HepG2 (cell line): Measurements from ENCODE around the gene ACSL6. TPM values are rescaled to one million over a fixed set of nuclear protein-coding genes. Genes with fewer than 3 reads are reported as not detected.

ENCODE experiments used
- ATAC-seq: fragments of 200-7000 bp; cut with Tn5 transposase; 3 replicates; pipeline ENCODE4 v1.9.1; 2020; ENCODE audit warnings: mild to moderate bottlenecking, moderate library complexity
- BruUV-seq: library from RNA; stranded (reverse); fragments of 400-500 nt; replicated peaks from 2 replicates; lab custom pipeline; 2021; lab: Mats Ljungman, UMichigan
- CTCF ChIA-PET: fragments of 300-600 bp; formaldehyde crosslinking; extraction: SDS; loops from one replicate; lab custom pipeline; 2021; ENCODE audit warnings: low total read pairs, inconsistent platforms, low intra/inter-chr PET ratio; lab: Yijun Ruan, JAX
- POLR2A ChIA-PET: fragments of 350-600 bp; sonication (Branson Sonifier 250); formaldehyde crosslinking; loops from one replicate; lab custom pipeline; 2020; ENCODE audit warnings: antibody characterized with exemption, inconsistent platforms; lab: Yijun Ruan, JAX
- DNase-seq: peaks from one replicate; pipeline ENCODE4 v3.0.0-alpha.2; 2015; ENCODE audit warnings: low spot score
- FAIRE-seq: peaks from 3 replicates; lab custom pipeline; 2011; peaks lifted over from hg19 to GRCh38; lab: Jason Lieb, UNC
- H2AFZ ChIP-seq: one replicate; pipeline ENCODE4 v1.6.1; 2011; ENCODE audit warnings: low read length, inconsistent platforms
- H3K27ac ChIP-seq: fragments of 300-600 bp; 3 replicates; pipeline ENCODE4 v1.8.0; 2011; ENCODE audit warnings: mixed run types, mild to moderate bottlenecking, mixed read lengths, low read length, inconsistent platforms; ENCODE audit not compliant: insufficient read depth; ENCODE audit errors: extremely low read length
- H3K27me3 ChIP-seq, 2 experiments: fragments of 200-600 bp in 1 of 2; 2 replicates in 1 of 2; 3 replicates in 1 of 2; pipeline versions ENCODE4 v1.6.0 to v1.8.0; 2011; ENCODE audit warnings: low read length in 2 of 2, mild to moderate bottlenecking in 2 of 2, moderate library complexity in 2 of 2, inconsistent platforms in 1 of 2; ENCODE audit not compliant: insufficient read depth in 2 of 2, control insufficient read depth in 1 of 2
- H3K36me3 ChIP-seq, 2 experiments: fragments of 200-600 bp in 1 of 2; replicated peaks in 1 of 2; 2 replicates in 1 of 2; 3 replicates in 1 of 2; pipeline versions ENCODE4 v1.5.1 to v1.8.0; 2011; ENCODE audit warnings: low read length in 2 of 2, inconsistent platforms in 1 of 2; ENCODE audit not compliant: insufficient read depth in 2 of 2, control insufficient read depth in 1 of 2
- H3K4me1 ChIP-seq: 2 replicates; pipeline ENCODE4 v1.5.1; 2012; ENCODE audit warnings: low read length, inconsistent platforms; ENCODE audit not compliant: insufficient read depth
- H3K4me2 ChIP-seq: 2 replicates; pipeline ENCODE4 v1.6.0; 2011; ENCODE audit warnings: low read depth, low read length, inconsistent platforms
- H3K4me3 ChIP-seq, 3 experiments: fragments of 200-600 bp in 1 of 3; sonication (generic), shearing (Covaris generic) in 1 of 3; replicated peaks in 1 of 3; 2 replicates each; pipeline ENCODE4 v1.5.1; 2011 to 2016; ENCODE audit warnings: low read length in 3 of 3, inconsistent platforms in 2 of 3, low read depth in 2 of 3, mild to moderate bottlenecking in 2 of 3, control low read depth in 1 of 3, mixed read lengths in 1 of 3; ENCODE audit not compliant: insufficient read depth in 1 of 3
- H3K79me2 ChIP-seq: one replicate; pipeline ENCODE4 v1.6.1; 2011; ENCODE audit warnings: low read length, inconsistent platforms; ENCODE audit not compliant: insufficient read depth
- H3K9ac ChIP-seq: 2 replicates; pipeline ENCODE4 v1.6.0; 2011; ENCODE audit warnings: mild to moderate bottlenecking, low read depth, low read length, inconsistent platforms; ENCODE audit not compliant: insufficient read depth
- H3K9me3 ChIP-seq: 2 replicates; pipeline ENCODE4 v1.5.1; 2012; ENCODE audit warnings: mild to moderate bottlenecking, low read length
- H4K20me1 ChIP-seq: 2 replicates; pipeline ENCODE4 v1.6.0; 2011; ENCODE audit warnings: inconsistent platforms, mild to moderate bottlenecking, low read length, moderate library complexity; ENCODE audit not compliant: insufficient read depth
- CREM ChIP-seq, 2 experiments: sonication (generic) in 1 of 2; formaldehyde crosslinking in 1 of 2; IDR thresholded peaks; 2 replicates each; pipeline versions ENCODE4 v1.4.0 to v1.6.1; 2016 to 2020; ENCODE audit warnings: antibody characterized with exemption in 1 of 2, mild to moderate bottlenecking in 1 of 2, missing genetic modification reagents in 1 of 2
- ERF ChIP-seq: IDR thresholded peaks from 2 replicates; pipeline ENCODE4 v1.6.1; 2018; ENCODE audit warnings: missing biosample characterization, missing genetic modification reagents
- IKZF4 ChIP-seq: sonication (generic); formaldehyde crosslinking; IDR thresholded peaks from 2 replicates; pipeline ENCODE4 v1.5.1; 2020; ENCODE audit warnings: borderline replicate concordance, mild to moderate bottlenecking, low read depth, missing genetic modification reagents; ENCODE audit errors: not compliant biosample characterization
- NCOA1 ChIP-seq: sonication (generic); formaldehyde crosslinking; IDR thresholded peaks from 2 replicates; pipeline ENCODE4 v1.9.0; 2021; ENCODE audit warnings: missing genetic modification reagents
- NFATC3 ChIP-seq: sonication (generic); formaldehyde crosslinking; IDR thresholded peaks from 2 replicates; pipeline ENCODE4 v1.5.1; 2020; ENCODE audit warnings: mild to moderate bottlenecking, missing genetic modification reagents
- POGZ ChIP-seq: sonication (generic); formaldehyde crosslinking; IDR thresholded peaks from 2 replicates; pipeline ENCODE4 v1.4.0; 2020; ENCODE audit warnings: mild to moderate bottlenecking, missing genetic modification reagents
- POLR2A ChIP-seq, 2 experiments: IDR thresholded peaks; 2 replicates each; pipeline ENCODE4 v1.6.1; 2011; ENCODE audit warnings: low read depth in 2 of 2, low read length in 2 of 2, mild to moderate bottlenecking in 1 of 2, moderate library complexity in 1 of 2; ENCODE audit not compliant: insufficient read depth in 1 of 2
- REPIN1 ChIP-seq: sonication (generic); formaldehyde crosslinking; IDR thresholded peaks from 2 replicates; pipeline ENCODE4 v1.8.0; 2022; ENCODE audit warnings: missing genetic modification reagents, low read depth, mild to moderate bottlenecking, borderline replicate concordance
- SRY ChIP-seq: sonication (generic); formaldehyde crosslinking; IDR thresholded peaks from 2 replicates; pipeline ENCODE4 v1.8.0; 2022; ENCODE audit warnings: mild to moderate bottlenecking, missing genetic modification reagents
- XRCC5 ChIP-seq: fragments of 200-400 bp; formaldehyde crosslinking; optimal IDR thresholded peaks from 2 replicates; pipeline ENCODE3; 2017; ENCODE audit warnings: mild to moderate bottlenecking, low read length
- ZFP1 ChIP-seq: IDR thresholded peaks from 2 replicates; pipeline ENCODE4 v1.6.1; 2016
- ZNF121 ChIP-seq: sonication (generic); formaldehyde crosslinking; IDR thresholded peaks from 2 replicates; pipeline ENCODE4 v1.5.0; 2020; ENCODE audit warnings: mild to moderate bottlenecking, missing genetic modification reagents
- ZNF563 ChIP-seq: sonication (generic); formaldehyde crosslinking; IDR thresholded peaks from 2 replicates; pipeline ENCODE4 v1.8.0; 2022; ENCODE audit warnings: mild to moderate bottlenecking, moderate library complexity, missing genetic modification reagents
- ZNF614 ChIP-seq: IDR thresholded peaks from 2 replicates; pipeline ENCODE4 v1.6.1; 2018; ENCODE audit warnings: missing biosample characterization, missing genetic modification reagents, inconsistent platforms, borderline replicate concordance
- ZNF674 ChIP-seq: sonication (generic); formaldehyde crosslinking; IDR thresholded peaks from 2 replicates; pipeline ENCODE4 v1.5.0; 2020; ENCODE audit warnings: low read depth, mild to moderate bottlenecking, missing genetic modification reagents
- ZNF788 ChIP-seq: sonication (generic); formaldehyde crosslinking; IDR thresholded peaks from 2 replicates; pipeline ENCODE4 v1.5.0; 2020; ENCODE audit warnings: mild to moderate bottlenecking, missing genetic modification reagents, borderline replicate concordance
- WGBS: methylation state at CpG from one replicate; pipeline ENCODE4 v1.1.6; 2017; ENCODE audit warnings: low lambda C conversion rate; 5-methylcytosine and 5-hydroxymethylcytosine counted together
- in situ Hi-C: cut with HindIII; loops from 2 replicates; pipeline ENCODE4 v1.10.0; 2017; ENCODE audit warnings: low pct_unique_long_range_greater_than_20kb; ENCODE audit not compliant: extremely low pct_ligation_motif_present
- intact Hi-C: fragments of 100-400 bp; cut with micrococcal nuclease; formaldehyde crosslinking; loops from one replicate; pipeline ENCODE4 v1.10.0; 2022; ENCODE audit not compliant: unreplicated experiment
- polyA plus RNA-seq, 8 experiments: library from polyadenylated mRNA; depleted of rRNA in 3 of 8; stranded (reverse) in 7 of 8; unstranded in 1 of 8; fragments of >200 nt; fragmentation: Illumina TruSeq in 4 of 8; extraction: Trizol in 4 of 8; gene quantifications; 2 replicates each; pipeline versions ENCODE4 v1.2.1 to v1.2.3, GENCODE V29; 2011 to 2016; ENCODE audit warnings: low read depth in 4 of 8, missing spikeins in 1 of 8, mixed read lengths in 1 of 8; ENCODE audit not compliant: insufficient read depth in 1 of 8
- total RNA-seq, 5 experiments: library from RNA; depleted of rRNA; stranded (reverse); fragments of >200 nt; fragmentation: Illumina TruSeq; extraction: Trizol; gene quantifications; 2 replicates each; pipeline ENCODE4 v1.2.3, GENCODE V29; 2016; ENCODE audit warnings: low read depth in 1 of 5
- TF ChIP-seq, protein P1 (sequence below): IDR thresholded peaks from 2 replicates; pipeline ENCODE4 v1.6.1; 2016; ENCODE audit warnings: missing compliant biosample characterization, missing genetic modification reagents, borderline replicate concordance
- TF ChIP-seq, protein P2 (sequence below): sonication (generic); formaldehyde crosslinking; IDR thresholded peaks from 2 replicates; pipeline ENCODE4 v1.4.0; 2020; ENCODE audit warnings: missing genetic modification reagents, mild to moderate bottlenecking, borderline replicate concordance
- TF ChIP-seq, protein P3 (sequence below): sonication (generic); formaldehyde crosslinking; IDR thresholded peaks from 2 replicates; pipeline ENCODE4 v1.4.0; 2020; ENCODE audit warnings: missing genetic modification reagents, borderline replicate concordance

The ACSL6 gene
- total and polyA plus RNA-seq, 2 of the 13 experiments (the other 11 are each of a cell fraction or from before 2014, with no cell fraction given) = 3.7 to 3.8 TPM

DNA sequence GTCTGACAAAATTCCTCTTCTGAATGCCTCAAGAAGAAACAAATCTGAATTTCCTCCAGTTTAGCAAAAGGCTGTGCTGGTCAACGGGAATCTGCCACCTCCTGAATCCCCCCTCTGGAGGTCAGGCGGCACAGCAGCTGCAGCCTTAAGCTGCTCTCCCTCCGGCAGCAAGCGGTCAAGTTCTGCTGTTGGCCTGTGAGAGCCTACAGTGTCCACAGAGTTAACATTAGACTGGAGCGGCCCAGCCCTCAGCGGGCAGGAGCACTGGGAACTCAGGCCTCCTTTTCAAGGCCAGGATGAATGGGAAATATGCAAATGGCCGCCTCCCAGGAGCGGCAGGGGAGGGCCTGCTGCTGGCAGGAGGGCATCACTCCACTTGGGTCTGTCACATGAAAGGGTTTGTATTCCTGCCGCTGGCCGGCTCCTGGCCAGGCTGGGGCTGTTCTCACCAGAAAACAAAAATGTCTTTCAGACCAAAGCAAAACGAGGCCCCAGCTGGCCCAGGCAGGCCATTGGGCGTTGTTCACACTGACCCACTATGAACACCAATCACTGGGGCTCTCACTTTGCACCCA is 8.2 kb downstream of the ACSL6 start:
- Histone ChIP-seq H2AFZ (no peak overlapping the region), H3K9me3 (no peaks in the 10 kb centered on the region), H3K4me1 (peaks cover 77% of the 10 kb centered on the region), H3K4me3 (peak overlapping the region in 1 of 3 experiments; percentile 42; a peak in 2 of 6 replicates), H3K9ac (peak overlapping the region; percentile 71), H3K79me2 (no peaks in the 10 kb centered on the region), H4K20me1 (no peaks in the 10 kb centered on the region), H3K36me3 (no peaks in the 10 kb centered on the region), H3K27me3 (no peaks in the 10 kb centered on the region; a peak in 1 of 5 replicates), H3K27ac (peak overlapping the region; percentile 95), H3K4me2 (peak overlapping the region; percentile 72)
- 4% methylated on average over 7 of the region's 12 CpGs for WGBS
- peak; percentile 96 for FAIRE-seq
- in situ Hi-C loops (loop anchor here (10.0 to 25.0 kb wide), 3 partner anchors 388 to 566 kb away; no protein-coding TSS in a partner anchor), intact Hi-C loops (loop anchor here (1.0 to 5.0 kb wide), 4 partner anchors 41 to 206 kb away; partner anchors contain the start of gene FNIP1)
- DNase-seq = peak; percentile 94
- POLR2A ChIA-PET = interaction anchor here (0.9 to 6.8 kb wide), 6 partner anchors 9 to 838 kb away, joined by 3 to 91 read pairs (median 6); partner anchors contain the start of genes ACSL6, FNIP1 and HINT1
- peak; percentile 78 for ATAC-seq
- CTCF ChIA-PET = no interaction called here
- BruUV-seq = no TSS peak
- TF ChIP-seq, protein P1, sequence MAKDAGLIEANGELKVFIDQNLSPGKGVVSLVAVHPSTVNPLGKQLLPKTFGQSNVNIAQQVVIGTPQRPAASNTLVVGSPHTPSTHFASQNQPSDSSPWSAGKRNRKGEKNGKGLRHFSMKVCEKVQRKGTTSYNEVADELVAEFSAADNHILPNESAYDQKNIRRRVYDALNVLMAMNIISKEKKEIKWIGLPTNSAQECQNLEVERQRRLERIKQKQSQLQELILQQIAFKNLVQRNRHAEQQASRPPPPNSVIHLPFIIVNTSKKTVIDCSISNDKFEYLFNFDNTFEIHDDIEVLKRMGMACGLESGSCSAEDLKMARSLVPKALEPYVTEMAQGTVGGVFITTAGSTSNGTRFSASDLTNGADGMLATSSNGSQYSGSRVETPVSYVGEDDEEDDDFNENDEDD = peak; percentile 44; the same call in 1 of the 2 replicates
- TF ChIP-seq, protein P2, sequence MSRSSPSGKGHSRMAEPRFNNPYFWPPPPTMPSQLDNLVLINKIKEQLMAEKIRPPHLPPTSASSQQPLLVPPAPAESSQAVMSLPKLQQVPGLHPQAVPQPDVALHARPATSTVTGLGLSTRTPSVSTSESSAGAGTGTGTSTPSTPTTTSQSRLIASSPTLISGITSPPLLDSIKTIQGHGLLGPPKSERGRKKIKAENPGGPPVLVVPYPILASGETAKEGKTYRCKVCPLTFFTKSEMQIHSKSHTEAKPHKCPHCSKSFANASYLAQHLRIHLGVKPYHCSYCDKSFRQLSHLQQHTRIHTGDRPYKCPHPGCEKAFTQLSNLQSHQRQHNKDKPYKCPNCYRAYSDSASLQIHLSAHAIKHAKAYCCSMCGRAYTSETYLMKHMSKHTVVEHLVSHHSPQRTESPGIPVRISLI (CRISPR knock-in tag) = peak; percentile 48; the same call in 1 of the 2 replicates
- peak; percentile 86; the same call in 1 of the 2 replicates for TF ChIP-seq ZNF788
- TF ChIP-seq CREM (IDR thresholded peaks at IDR 0.05) = no peak
- TF ChIP-seq CREM (CRISPR knock-in tag; IDR thresholded peaks at IDR 0.05) = no peak
- TF ChIP-seq NFATC3 (CRISPR knock-in tag) = no peak
- 0 out of 2 replicates have a peak, but pooled peaks have one; percentile 22 for TF ChIP-seq ZFP1 (CRISPR knock-in tag)
- TF ChIP-seq ZNF121 = peak; percentile 61; the same call in 1 of the 2 replicates
- TF ChIP-seq ZNF674 (CRISPR knock-in tag) = no peak
- TF ChIP-seq, protein P3, sequence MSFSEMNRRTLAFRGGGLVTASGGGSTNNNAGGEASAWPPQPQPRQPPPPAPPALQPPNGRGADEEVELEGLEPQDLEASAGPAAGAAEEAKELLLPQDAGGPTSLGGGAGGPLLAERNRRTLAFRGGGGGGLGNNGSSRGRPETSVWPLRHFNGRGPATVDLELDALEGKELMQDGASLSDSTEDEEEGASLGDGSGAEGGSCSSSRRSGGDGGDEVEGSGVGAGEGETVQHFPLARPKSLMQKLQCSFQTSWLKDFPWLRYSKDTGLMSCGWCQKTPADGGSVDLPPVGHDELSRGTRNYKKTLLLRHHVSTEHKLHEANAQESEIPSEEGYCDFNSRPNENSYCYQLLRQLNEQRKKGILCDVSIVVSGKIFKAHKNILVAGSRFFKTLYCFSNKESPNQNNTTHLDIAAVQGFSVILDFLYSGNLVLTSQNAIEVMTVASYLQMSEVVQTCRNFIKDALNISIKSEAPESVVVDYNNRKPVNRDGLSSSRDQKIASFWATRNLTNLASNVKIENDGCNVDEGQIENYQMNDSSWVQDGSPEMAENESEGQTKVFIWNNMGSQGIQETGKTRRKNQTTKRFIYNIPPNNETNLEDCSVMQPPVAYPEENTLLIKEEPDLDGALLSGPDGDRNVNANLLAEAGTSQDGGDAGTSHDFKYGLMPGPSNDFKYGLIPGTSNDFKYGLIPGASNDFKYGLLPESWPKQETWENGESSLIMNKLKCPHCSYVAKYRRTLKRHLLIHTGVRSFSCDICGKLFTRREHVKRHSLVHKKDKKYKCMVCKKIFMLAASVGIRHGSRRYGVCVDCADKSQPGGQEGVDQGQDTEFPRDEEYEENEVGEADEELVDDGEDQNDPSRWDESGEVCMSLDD (CRISPR knock-in tag) = no peak
- TF ChIP-seq SRY (CRISPR knock-in tag) = no peak
- peak; percentile 87; the same call in 1 of the 2 replicates for TF ChIP-seq ZNF614
- 0 out of 2 replicates have a peak, but pooled peaks have one; percentile 40 for TF ChIP-seq REPIN1 (CRISPR knock-in tag)
- TF ChIP-seq NCOA1 (CRISPR knock-in tag) = peak; percentile 25; the same call in 1 of the 2 replicates
- 0 out of 2 replicates have a peak, but pooled peaks have one; percentile 61 for TF ChIP-seq ERF (CRISPR knock-in tag)
- TF ChIP-seq XRCC5 = peak; percentile 74
- peak; percentile 47; the same call in 1 of the 2 replicates for TF ChIP-seq ZNF563 (CRISPR knock-in tag)
- TF ChIP-seq POGZ (CRISPR knock-in tag) = peak; percentile 61; the same call in 1 of the 2 replicates
- peak in 1 of 2 experiments; percentile 71; a peak in 2 of 4 replicates for TF ChIP-seq POLR2A (IDR thresholded peaks at IDR 0.05; ENCODE audit: insufficient read depth in 1 of 2, low read depth in 2 of 2, low read length in 2 of 2)
- no peak for TF ChIP-seq IKZF4 (CRISPR knock-in tag)
